Activated T-cell treated with anti-CD3 and anti-CD28 coated beads for 4 hours (primary cell): ENCODE results near the gene ATG9A.
A peak's percentile ranks its signal among the peaks of the same experiment; 100 is the strongest.
"Not testable (repeated sequence)": the region's sequence is repeated elsewhere in the genome, so short reads cannot be mapped to it uniquely, and the experiment has no call there.

ENCODE experiments used
- DNase-seq: peaks from one replicate; pipeline ENCODE4 v3.0.0-alpha.2; 2020

The ATG9A gene

GRCh38 chr2:219229305-219230058 is at the start of gene ATG9A, which contains the start of gene ANKZF1:
ATG9A (minus strand) TSS chr2:219229636; CDS start chr2:219228024, 1,612 bp downstream.
ANKZF1 (plus strand) TSS chr2:219229806; CDS start chr2:219230258, 452 bp downstream.
- peak; percentile 97 for DNase-seq

GRCh38 chr2:219278655-219279150 is 49.3 kb upstream of the ATG9A start:
- DNase-seq: no peak

- DNase-seq: peak; percentile 67
These were observed 48.5 kb upstream of the ATG9A start for GRCh38 chr2:219277703-219278654.

- no peak for DNase-seq
These were observed 45.0 kb upstream of the ATG9A start for GRCh38 chr2:219274361-219274921.

GRCh38 chr2:219273937-219274336 is 44.5 kb upstream of the ATG9A start:
- no peak for DNase-seq

GRCh38 chr2:219272995-219273394 is 43.6 kb upstream of the ATG9A start:
- DNase-seq: no peak

GRCh38 chr2:219272356-219272755 is 42.9 kb upstream of the ATG9A start:
- no peak for DNase-seq

GRCh38 chr2:219271021-219271420 is 41.6 kb upstream of the ATG9A start:
- DNase-seq: no peak

- DNase-seq: no peak
These were observed 40.6 kb upstream of the ATG9A start for GRCh38 chr2:219270055-219270372.

- no peak for DNase-seq
These were observed 40.1 kb upstream of the ATG9A start for GRCh38 chr2:219269362-219270054.

- DNase-seq: no peak
These were observed 38.9 kb upstream of the ATG9A start for GRCh38 chr2:219268294-219268693.

GRCh38 chr2:219266886-219267285 is 37.5 kb upstream of the ATG9A start:
- no peak for DNase-seq

GRCh38 chr2:219266232-219266631 is 36.8 kb upstream of the ATG9A start:
- DNase-seq: no peak

GRCh38 chr2:219261024-219261855 is 31.8 kb upstream of the ATG9A start:
- no peak for DNase-seq

GRCh38 chr2:219258942-219259341 is 29.5 kb upstream of the ATG9A start:
- DNase-seq: not testable (repeated sequence)

GRCh38 chr2:219254590-219255201 is 25.3 kb upstream of the ATG9A start:
- DNase-seq: peak; percentile 19

GRCh38 chr2:219253753-219254589 is 24.5 kb upstream of the ATG9A start, which contains the start of gene TUBA4A:
TUBA4A (minus strand) TSS chr2:219253918; CDS start chr2:219253858, 60 bp downstream.
- peak; percentile 90 for DNase-seq

GRCh38 chr2:219252900-219253752 is 23.7 kb upstream of the ATG9A start, which contains the start of gene TUBA4B:
TUBA4B (plus strand) TSS chr2:219253243; CDS start chr2:219253408, 165 bp downstream.
- peak; percentile 27 for DNase-seq

- DNase-seq: peak; percentile 31
These were observed 23.1 kb upstream of the ATG9A start for GRCh38 chr2:219252570-219252899.
